Measurements from ENCODE around the gene NTM. TPM values are rescaled to one million over a fixed set of nuclear protein-coding genes. Genes with fewer than 3 reads are reported as not detected.

The NTM gene
- total RNA-seq, 4 donors from 2014 or later = 0.21 to 3.2 (median 0.84) TPM

GRCh38 chr11:131629925-131630540, 259.6 kb downstream of the NTM start:
- intact Hi-C loops (cut with DNase I) = no loop called here
- whole genome bisulfite sequencing, 2 donors = 66 to 68% methylated on average over 5 of the region's 5 CpGs
- no peak for TF ChIP-seq POLR2A (IDR thresholded peaks at IDR 0.05)
- TF ChIP-seq CTCF (IDR thresholded peaks at IDR 0.05) = no peak

GRCh38 chr11:131632971-131633370, 262.6 kb downstream of the NTM start:
- 77 to 80% methylated on average over 1 to 2 of the region's 2 CpGs for WGBS, 2 donors

More at GRCh38 chr11:131629925-131630540, 259.6 kb downstream of the NTM start:
- Histone ChIP-seq H3K4me3 (no peak overlapping the region), H3K36me3 (no peaks in the 10 kb centered on the region), H3K27me3 (no peaks in the 10 kb centered on the region), H3K27ac (no peak overlapping the region), H3K9me3 (no peaks in the 10 kb centered on the region), H3K4me1 (no peaks in the 10 kb centered on the region)
- DNase-seq = no peak

GRCh38 chr11:131633921-131634715, 263.7 kb downstream of the NTM start:
- H3K9me3 ChIP-seq = no peaks in the 10 kb centered on the region
- no peak overlapping the region for H3K27ac ChIP-seq
- no peak for DNase-seq
- no peaks in the 10 kb centered on the region for H3K27me3 ChIP-seq
- no peak overlapping the region for H3K4me3 ChIP-seq
- intact Hi-C loops (cut with DNase I) = no loop called here
- 63 to 65% methylated on average over 8 of the region's 8 CpGs for WGBS, 2 donors
- H3K36me3 ChIP-seq = no peaks in the 10 kb centered on the region
- TF ChIP-seq CTCF (IDR thresholded peaks at IDR 0.05) (no peak), POLR2A (IDR thresholded peaks at IDR 0.05) (no peak)
- no peaks in the 10 kb centered on the region for H3K4me1 ChIP-seq

More at GRCh38 chr11:131632971-131633370, 262.6 kb downstream of the NTM start:
- Histone ChIP-seq H3K27me3 (no peaks in the 10 kb centered on the region), H3K9me3 (no peaks in the 10 kb centered on the region), H3K27ac (no peak overlapping the region), H3K4me3 (no peak overlapping the region), H3K4me1 (no peaks in the 10 kb centered on the region), H3K36me3 (no peaks in the 10 kb centered on the region)
- DNase-seq = no peak
- no peak for TF ChIP-seq CTCF (IDR thresholded peaks at IDR 0.05)
- no peak for TF ChIP-seq POLR2A (IDR thresholded peaks at IDR 0.05)
- intact Hi-C loops (cut with DNase I) = no loop called here

GRCh38 chr11:131637469-131638175, 267.2 kb downstream of the NTM start:
- H3K36me3 ChIP-seq = no peaks in the 10 kb centered on the region
- intact Hi-C loops (cut with DNase I) = no loop called here
- DNase-seq = no peak
- 72 to 76% methylated on average over 6 of the region's 6 CpGs for WGBS, 2 donors
- no peaks in the 10 kb centered on the region for H3K4me1 ChIP-seq
- H3K27ac ChIP-seq = no peak overlapping the region
- no peak for TF ChIP-seq CTCF (IDR thresholded peaks at IDR 0.05)
- TF ChIP-seq POLR2A (IDR thresholded peaks at IDR 0.05) = no peak
- no peaks in the 10 kb centered on the region for H3K9me3 ChIP-seq
- H3K27me3 ChIP-seq = no peaks in the 10 kb centered on the region
- H3K4me3 ChIP-seq = no peak overlapping the region

GRCh38 chr11:131638889-131639288, 268.5 kb downstream of the NTM start:
- no peak for TF ChIP-seq POLR2A (IDR thresholded peaks at IDR 0.05)
- TF ChIP-seq CTCF (IDR thresholded peaks at IDR 0.05) = no peak
- intact Hi-C loops (cut with DNase I) = no loop called here
- WGBS, 2 donors = 52 to 71% methylated on average over 3 of the region's 3 CpGs

More at GRCh38 chr11:131638889-131639288, 268.5 kb downstream of the NTM start:
- H3K4me1 ChIP-seq = no peaks in the 10 kb centered on the region
- no peaks in the 10 kb centered on the region for H3K36me3 ChIP-seq
- no peak overlapping the region for H3K27ac ChIP-seq
- no peak overlapping the region for H3K4me3 ChIP-seq
- no peaks in the 10 kb centered on the region for H3K9me3 ChIP-seq
- no peaks in the 10 kb centered on the region for H3K27me3 ChIP-seq
- no peak for DNase-seq

All from esophagus squamous epithelium (tissue), 5 donors.